PC-9 (cell line): ENCODE measurements around the gene ZSWIM1. TPM values are rescaled to one million over a fixed set of nuclear protein-coding genes. Genes with fewer than 3 reads are reported as not detected.

Experiments
- BruUV-seq: library from RNA; stranded (reverse); fragments of 400-500 nt; replicated peaks from 2 replicates; lab custom pipeline; 2021; lab: Mats Ljungman, UMichigan
- CTCF ChIA-PET: fragments of 300-600 bp; sonication (Branson Sonifier 250); formaldehyde crosslinking; loops from one replicate; lab custom pipeline; 2022; ENCODE audit warnings: antibody characterized with exemption; lab: Charles Lee
- POLR2A ChIA-PET: fragments of 300-600 bp; sonication (Branson Sonifier 250); formaldehyde crosslinking; loops from one replicate; lab custom pipeline; 2022; ENCODE audit warnings: antibody characterized with exemption; ENCODE audit not compliant: unreplicated experiment; lab: Charles Lee
- DNase-seq, 2 experiments: peaks; one replicate each; pipeline versions ENCODE4 v3.0.0 to v3.0.0-alpha.2; 2015 to 2022; ENCODE audit warnings: mixed read lengths in 1 of 2
- H2AFZ ChIP-seq: fragments of 200-600 bp; sonication (generic); 2 replicates; pipeline ENCODE4 v1.8.1; 2017; ENCODE audit warnings: antibody characterized with exemption
- H3F3A ChIP-seq: fragments of 200-600 bp; sonication (generic); 2 replicates; pipeline ENCODE4 v1.8.1; 2017; ENCODE audit warnings: antibody characterized with exemption, mild to moderate bottlenecking, low read depth; ENCODE audit not compliant: insufficient read depth
- H3K27ac ChIP-seq: fragments of 200-600 bp; sonication (generic); 2 replicates; pipeline ENCODE4 v1.6.1; 2016; ENCODE audit warnings: mixed run types
- H3K27me3 ChIP-seq: fragments of 200-600 bp; sonication (generic); 2 replicates; pipeline ENCODE4 v1.6.1; 2016; ENCODE audit warnings: low read depth, mixed run types; ENCODE audit not compliant: insufficient read depth
- H3K36me3 ChIP-seq: fragments of 200-600 bp; sonication (generic); 2 replicates; pipeline ENCODE4 v1.6.1; 2016; ENCODE audit warnings: low read depth, mixed run types
- H3K4me1 ChIP-seq: fragments of 200-600 bp; sonication (generic); replicated peaks from 2 replicates; pipeline ENCODE4 v1.6.1; 2016; ENCODE audit warnings: mixed run types; ENCODE audit not compliant: insufficient read depth
- H3K4me2 ChIP-seq: fragments of 200-600 bp; sonication (generic); 2 replicates; pipeline ENCODE4 v1.6.1; 2017; ENCODE audit warnings: mixed run types
- H3K4me3 ChIP-seq: fragments of 200-600 bp; sonication (generic); 2 replicates; pipeline ENCODE4 v1.6.1; 2016; ENCODE audit warnings: mixed run types
- H3K79me2 ChIP-seq: fragments of 200-600 bp; sonication (generic); 2 replicates; pipeline ENCODE4 v1.6.1; 2017; ENCODE audit warnings: low read depth, mixed run types
- H3K9me2 ChIP-seq: fragments of 200-600 bp; sonication (generic); 2 replicates; pipeline ENCODE4 v1.8.1; 2017; ENCODE audit warnings: mild to moderate bottlenecking; ENCODE audit not compliant: insufficient read depth
- H3K9me3 ChIP-seq: fragments of 200-600 bp; sonication (generic); 2 replicates; pipeline ENCODE4 v1.8.1; 2016; ENCODE audit warnings: low read depth; ENCODE audit not compliant: insufficient read depth
- H4K20me1 ChIP-seq: fragments of 200-600 bp; sonication (generic); 2 replicates; pipeline ENCODE4 v1.8.1; 2017; ENCODE audit not compliant: insufficient read depth
- CTCF ChIP-seq: fragments of 200-600 bp; sonication (generic); conservative IDR thresholded peaks from 2 replicates; pipeline ENCODE4 v1.6.1; 2017; ENCODE audit warnings: mixed run types, antibody characterized with exemption, mild to moderate bottlenecking, moderate library complexity
- EZH2 ChIP-seq: fragments of 200-600 bp; sonication (generic); IDR thresholded peaks from 2 replicates; pipeline ENCODE4 v1.8.0; 2017; ENCODE audit warnings: antibody characterized with exemption, low read depth
- intact Hi-C: fragments of 100-400 bp; cut with micrococcal nuclease; formaldehyde crosslinking; loops from one replicate; pipeline ENCODE4 v1.10.0; 2022; ENCODE audit not compliant: unreplicated experiment
- total RNA-seq: library from RNA; stranded (reverse); gene quantifications from 2 replicates; pipeline ENCODE4 v1.2.3, GENCODE V29; 2021

ZSWIM1 gene
- total RNA-seq, 1 experiment from 2014 or later = 13.2 TPM

- H3K4me2 ChIP-seq = no peak overlapping the region
- POLR2A ChIA-PET = no interaction called here
Observed at GRCh38 chr20:45917790-45918141, 36.7 kb downstream of the ZSWIM1 start.

GRCh38 chr20:45918182-45918737 is 37.2 kb downstream of the ZSWIM1 start:
- BruUV-seq = no TSS peak
- H2AFZ ChIP-seq = no peak overlapping the region
- POLR2A ChIA-PET = interaction anchor here (0.6 kb wide), 1 partner anchor 17 kb away, joined by 4 read pairs; no protein-coding TSS in a partner anchor

More at GRCh38 chr20:45917790-45918141, 36.7 kb downstream of the ZSWIM1 start:
- peaks cover 23% of the 10 kb centered on the region for H3K4me1 ChIP-seq
- TF ChIP-seq EZH2 (no peak), CTCF (no peak)
- H4K20me1 ChIP-seq = no peaks in the 10 kb centered on the region
- no peak overlapping the region for H3K27ac ChIP-seq
- H3K36me3 ChIP-seq = no peaks in the 10 kb centered on the region
- H3K9me2 ChIP-seq = no peaks in the 10 kb centered on the region
- DNase-seq = no peak
- no peaks in the 10 kb centered on the region for H3K27me3 ChIP-seq
- no peaks in the 10 kb centered on the region for H3K79me2 ChIP-seq
- no peaks in the 10 kb centered on the region for H3K9me3 ChIP-seq
- CTCF ChIA-PET = no interaction called here
- H3K4me3 ChIP-seq = no peak overlapping the region
- no TSS peak for BruUV-seq
- H2AFZ ChIP-seq = no peak overlapping the region
- H3F3A ChIP-seq = peaks cover 27% of the 10 kb centered on the region
- intact Hi-C loops = no loop called here

GRCh38 chr20:45918779-45919537 is 37.9 kb downstream of the ZSWIM1 start:
- H3K9me3 ChIP-seq = no peaks in the 10 kb centered on the region
- no peaks in the 10 kb centered on the region for H3K36me3 ChIP-seq
- ChIA-PET POLR2A (interaction anchor here (0.5 to 0.6 kb wide), 2 partner anchors 15 to 16 kb away, joined by 3 to 4 read pairs; no protein-coding TSS in a partner anchor), CTCF (interaction anchor here (0.7 kb wide), 1 partner anchor 18 kb away, joined by 4 read pairs; no protein-coding TSS in a partner anchor)
- H3K4me2 ChIP-seq = no peak overlapping the region
- TF ChIP-seq CTCF (no peak), EZH2 (no peak)
- no TSS peak for BruUV-seq
- H4K20me1 ChIP-seq = no peaks in the 10 kb centered on the region
- H2AFZ ChIP-seq = no peak overlapping the region
- no peak overlapping the region for H3K4me3 ChIP-seq
- no peak for DNase-seq
- no peak overlapping the region for H3K27ac ChIP-seq
- H3F3A ChIP-seq = peaks cover 24% of the 10 kb centered on the region
- no peaks in the 10 kb centered on the region for H3K9me2 ChIP-seq
- H3K27me3 ChIP-seq = no peaks in the 10 kb centered on the region
- intact Hi-C loops = no loop called here
- H3K79me2 ChIP-seq = no peaks in the 10 kb centered on the region
- peaks cover 21% of the 10 kb centered on the region for H3K4me1 ChIP-seq

More at GRCh38 chr20:45918182-45918737, 37.2 kb downstream of the ZSWIM1 start:
- Histone ChIP-seq H3K27ac (no peak overlapping the region), H3K4me1 (peaks cover 23% of the 10 kb centered on the region), H3K4me3 (no peak overlapping the region), H4K20me1 (no peaks in the 10 kb centered on the region), H3F3A (peaks cover 27% of the 10 kb centered on the region), H3K9me3 (no peaks in the 10 kb centered on the region), H3K79me2 (no peaks in the 10 kb centered on the region), H3K4me2 (no peak overlapping the region), H3K9me2 (no peaks in the 10 kb centered on the region), H3K27me3 (no peaks in the 10 kb centered on the region), H3K36me3 (no peaks in the 10 kb centered on the region)
- CTCF ChIA-PET = interaction anchor here (0.7 kb wide), 1 partner anchor 18 kb away, joined by 4 read pairs; no protein-coding TSS in a partner anchor
- TF ChIP-seq CTCF (no peak), EZH2 (no peak)
- intact Hi-C loops = no loop called here
- no peak for DNase-seq
